SK-N-SH (cell line): Measurements from ENCODE around the gene TAS2R3. TPM values are rescaled to one million over a fixed set of nuclear protein-coding genes. Genes with fewer than 3 reads are reported as not detected.

Experiments used
- CTCF ChIA-PET: fragments of 300-600, 350-600 bp; formaldehyde crosslinking; extraction: SDS; loops from one replicate; lab custom pipeline; 2021; lab: Yijun Ruan, JAX
- POLR2A ChIA-PET: fragments of 350-600 bp; sonication (Branson Sonifier 250); formaldehyde crosslinking; extraction: SDS; loops from one replicate; lab custom pipeline; 2020; ENCODE audit warnings: antibody characterized with exemption, inconsistent platforms; lab: Yijun Ruan, JAX
- DNase-seq: peaks from one replicate; pipeline ENCODE4 v3.0.0; 2012
- H2AFZ ChIP-seq: fragments of 200-600 bp; sonication (generic); 2 replicates; pipeline ENCODE4 v1.8.1; 2016; ENCODE audit warnings: antibody characterized with exemption, mild to moderate bottlenecking, low read depth
- H3F3A ChIP-seq: fragments of 200-600 bp; sonication (generic); replicated peaks from 2 replicates; pipeline ENCODE3; 2016; ENCODE audit warnings: antibody characterized with exemption, mild to moderate bottlenecking; ENCODE audit not compliant: insufficient read depth
- H3K27ac ChIP-seq, 2 experiments: fragments of 200-500 bp in 1 of 2; fragments of 200-600 bp in 1 of 2; sonication (Bioruptor generic) in 1 of 2; sonication (generic), shearing (Covaris generic) in 1 of 2; 2 replicates each; pipeline versions ENCODE4 v1.5.1 to v1.6.1; 2014 to 2016; ENCODE audit warnings: low read depth in 2 of 2, inconsistent platforms in 1 of 2, low read length in 1 of 2, mild to moderate bottlenecking in 1 of 2, mixed read lengths in 1 of 2
- H3K27me3 ChIP-seq: fragments of 200-600 bp; sonication (generic), shearing (Covaris generic); 2 replicates; pipeline ENCODE4 v1.6.1; 2016; ENCODE audit warnings: mixed run types; ENCODE audit not compliant: insufficient read depth
- H3K36me3 ChIP-seq, 2 experiments: fragments of 200-500 bp in 1 of 2; fragments of 200-600 bp in 1 of 2; sonication (Bioruptor generic) in 1 of 2; sonication (generic) in 1 of 2; replicated peaks in 1 of 2; 2 replicates each; pipeline versions ENCODE3 to v1.5.1; 2014 to 2016; ENCODE audit warnings: low read length in 1 of 2, mild to moderate bottlenecking in 1 of 2; ENCODE audit not compliant: insufficient read depth in 2 of 2, control insufficient read depth in 1 of 2
- H3K4me1 ChIP-seq, 2 experiments: fragments of 200-500 bp in 1 of 2; fragments of 200-600 bp in 1 of 2; sonication (Bioruptor generic) in 1 of 2; sonication (generic), shearing (Covaris generic) in 1 of 2; 2 replicates each; pipeline versions ENCODE4 v1.5.1 to v1.6.1; 2014 to 2016; ENCODE audit warnings: low read depth in 1 of 2, low read length in 1 of 2, mixed run types in 1 of 2; ENCODE audit not compliant: insufficient read depth in 2 of 2, control insufficient read depth in 1 of 2
- H3K4me2 ChIP-seq: fragments of 200-600 bp; sonication (generic), shearing (Covaris generic); 2 replicates; pipeline ENCODE4 v1.6.1; 2017; ENCODE audit warnings: mixed run types
- H3K4me3 ChIP-seq, 2 experiments: fragments of 200-500 bp in 1 of 2; fragments of 200-600 bp in 1 of 2; sonication (Bioruptor generic) in 1 of 2; sonication (generic), shearing (Covaris generic) in 1 of 2; 2 replicates each; pipeline versions ENCODE4 v1.5.1 to v1.8.1; 2014 to 2016; ENCODE audit warnings: low read depth in 2 of 2, inconsistent platforms in 1 of 2, low read length in 1 of 2, mild to moderate bottlenecking in 1 of 2, mixed read lengths in 1 of 2, moderate library complexity in 1 of 2
- H3K79me2 ChIP-seq: fragments of 200-600 bp; sonication (generic); 2 replicates; pipeline ENCODE4 v1.8.1; 2017; ENCODE audit warnings: mild to moderate bottlenecking; ENCODE audit not compliant: insufficient read depth
- H3K9ac ChIP-seq: fragments of 200-600 bp; sonication (generic); 2 replicates; pipeline ENCODE4 v1.6.1; 2017; ENCODE audit warnings: mixed run types
- H3K9me2 ChIP-seq: fragments of 200-600 bp; sonication (generic); 2 replicates; pipeline ENCODE4 v1.6.1; 2017; ENCODE audit warnings: mixed run types
- H3K9me3 ChIP-seq: fragments of 200-600 bp; sonication (generic); 2 replicates; pipeline ENCODE4 v1.6.1; 2017; ENCODE audit warnings: mixed run types, mild to moderate bottlenecking, moderate library complexity
- H4K20me1 ChIP-seq: fragments of 200-600 bp; sonication (generic); 2 replicates; pipeline ENCODE4 v1.6.1; 2017; ENCODE audit warnings: mild to moderate bottlenecking, mixed run types; ENCODE audit not compliant: insufficient read depth
- ELF1 ChIP-seq: IDR thresholded peaks from 2 replicates; pipeline ENCODE4 v1.4.0; 2012
- FOXJ3 ChIP-seq: sonication (generic); formaldehyde crosslinking; IDR thresholded peaks from 2 replicates; pipeline ENCODE4 v1.5.1; 2020; ENCODE audit warnings: mild to moderate bottlenecking, missing genetic modification reagents
- MXI1 ChIP-seq: IDR thresholded peaks from 2 replicates; pipeline ENCODE4 v1.6.1; 2012; ENCODE audit warnings: mild to moderate bottlenecking, low read depth, low read length, improper control_type of control experiment
- NFIC ChIP-seq: IDR thresholded peaks from 2 replicates; pipeline ENCODE4 v1.4.0; 2012; ENCODE audit warnings: borderline replicate concordance
- POLR2AphosphoS5 ChIP-seq: IDR thresholded peaks from 2 replicates; pipeline ENCODE4 v1.6.1; 2012; ENCODE audit warnings: low read depth, low read length
- RAD21 ChIP-seq: IDR thresholded peaks from 2 replicates; pipeline ENCODE4 v1.6.1; 2012; ENCODE audit warnings: mild to moderate bottlenecking, low read length
- RFX5 ChIP-seq: IDR thresholded peaks from 2 replicates; pipeline ENCODE4 v1.6.1; 2012; ENCODE audit warnings: mild to moderate bottlenecking, improper control_type of control experiment, low read length
- SMC3 ChIP-seq: IDR thresholded peaks from 2 replicates; pipeline ENCODE4 v1.6.1; 2012; ENCODE audit warnings: low read depth, low read length, improper control_type of control experiment
- WGBS: methylation state at CpG from one replicate; pipeline ENCODE4 v1.1.6; 2017; ENCODE audit warnings: low lambda C conversion rate; 5-methylcytosine and 5-hydroxymethylcytosine counted together
- polyA plus RNA-seq, 3 experiments: library from polyadenylated mRNA; depleted of rRNA; stranded (reverse); fragments of >200 nt; gene quantifications; 2 replicates each; pipeline ENCODE4 v1.2.3, GENCODE V29; 2012
- TF ChIP-seq, protein P1 (sequence below): fragments of 200-600 bp; sonication (generic); IDR thresholded peaks from 2 replicates; pipeline ENCODE4 v1.6.1; 2017; ENCODE audit warnings: antibody characterized with exemption, mild to moderate bottlenecking, moderate library complexity
- TF ChIP-seq, protein P2 (sequence below): IDR thresholded peaks from 2 replicates; pipeline ENCODE4 v1.6.1; 2012; ENCODE audit warnings: mild to moderate bottlenecking, low read depth, low read length, moderate library complexity
- TF ChIP-seq, protein P3 (sequence below): fragments of 150-350 bp; IDR thresholded peaks from 2 replicates; pipeline ENCODE4 v1.6.1; 2016; ENCODE audit warnings: mild to moderate bottlenecking, low read depth, low read length

TAS2R3 gene
- polyA plus RNA-seq, 1 of the 3 experiments (the other 2 are of a cell fraction), result not detected

DNA sequence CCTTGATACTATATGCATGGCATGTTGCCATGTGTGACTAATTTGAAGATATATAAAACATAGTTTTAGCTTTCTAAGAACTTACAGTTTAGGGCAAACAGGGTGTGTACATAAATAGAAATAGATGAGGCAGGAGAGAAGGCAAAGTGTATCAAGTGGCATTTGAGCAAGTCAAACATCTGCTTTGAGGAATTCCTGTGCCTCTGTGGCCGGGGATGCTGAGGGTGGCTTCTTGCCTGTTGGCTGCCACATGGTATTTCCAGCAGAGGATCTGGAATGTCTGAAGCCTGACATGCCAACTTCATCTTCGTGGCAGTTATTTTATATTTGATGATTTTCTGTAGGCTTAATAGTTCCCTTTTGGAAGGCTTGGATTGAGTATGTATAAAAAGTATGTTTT is 19.8 kb upstream of the TAS2R3 start:
- no peak overlapping the region for H3K4me2 ChIP-seq
- H2AFZ ChIP-seq, result no peak overlapping the region
- H3K27me3 ChIP-seq, result no peaks in the 10 kb centered on the region
- peaks cover 90 to 94% of the 10 kb centered on the region in 2 experiments for H3K36me3 ChIP-seq
- no peaks in the 10 kb centered on the region for H3K9me2 ChIP-seq
- POLR2A ChIA-PET, result no interaction called here
- H3K4me3 ChIP-seq, result no peak overlapping the region
- H3K4me1 ChIP-seq, result peaks cover 5 to 18% of the 10 kb centered on the region in 2 experiments; a peak in 2 of 4 replicates
- no peaks in the 10 kb centered on the region for H4K20me1 ChIP-seq
- 52% methylated on average over 2 of the region's 2 CpGs for WGBS
- CTCF ChIA-PET, result interaction anchor here (1.6 kb wide), 1 partner anchor 89 kb away, joined by 4 read pairs; no protein-coding TSS in a partner anchor
- H3K79me2 ChIP-seq, result peaks cover 30% of the 10 kb centered on the region
- DNase-seq, result no peak
- H3F3A ChIP-seq, result peaks cover 23% of the 10 kb centered on the region
- no peak overlapping the region for H3K9ac ChIP-seq
- no peaks in the 10 kb centered on the region; the same call in 1 of the 2 replicates for H3K9me3 ChIP-seq
- no peak for TF ChIP-seq RFX5
- TF ChIP-seq NFIC, result no peak
- TF ChIP-seq ELF1, result no peak
- TF ChIP-seq, protein P1, sequence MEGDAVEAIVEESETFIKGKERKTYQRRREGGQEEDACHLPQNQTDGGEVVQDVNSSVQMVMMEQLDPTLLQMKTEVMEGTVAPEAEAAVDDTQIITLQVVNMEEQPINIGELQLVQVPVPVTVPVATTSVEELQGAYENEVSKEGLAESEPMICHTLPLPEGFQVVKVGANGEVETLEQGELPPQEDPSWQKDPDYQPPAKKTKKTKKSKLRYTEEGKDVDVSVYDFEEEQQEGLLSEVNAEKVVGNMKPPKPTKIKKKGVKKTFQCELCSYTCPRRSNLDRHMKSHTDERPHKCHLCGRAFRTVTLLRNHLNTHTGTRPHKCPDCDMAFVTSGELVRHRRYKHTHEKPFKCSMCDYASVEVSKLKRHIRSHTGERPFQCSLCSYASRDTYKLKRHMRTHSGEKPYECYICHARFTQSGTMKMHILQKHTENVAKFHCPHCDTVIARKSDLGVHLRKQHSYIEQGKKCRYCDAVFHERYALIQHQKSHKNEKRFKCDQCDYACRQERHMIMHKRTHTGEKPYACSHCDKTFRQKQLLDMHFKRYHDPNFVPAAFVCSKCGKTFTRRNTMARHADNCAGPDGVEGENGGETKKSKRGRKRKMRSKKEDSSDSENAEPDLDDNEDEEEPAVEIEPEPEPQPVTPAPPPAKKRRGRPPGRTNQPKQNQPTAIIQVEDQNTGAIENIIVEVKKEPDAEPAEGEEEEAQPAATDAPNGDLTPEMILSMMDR, result no peak
- TF ChIP-seq, protein P2, sequence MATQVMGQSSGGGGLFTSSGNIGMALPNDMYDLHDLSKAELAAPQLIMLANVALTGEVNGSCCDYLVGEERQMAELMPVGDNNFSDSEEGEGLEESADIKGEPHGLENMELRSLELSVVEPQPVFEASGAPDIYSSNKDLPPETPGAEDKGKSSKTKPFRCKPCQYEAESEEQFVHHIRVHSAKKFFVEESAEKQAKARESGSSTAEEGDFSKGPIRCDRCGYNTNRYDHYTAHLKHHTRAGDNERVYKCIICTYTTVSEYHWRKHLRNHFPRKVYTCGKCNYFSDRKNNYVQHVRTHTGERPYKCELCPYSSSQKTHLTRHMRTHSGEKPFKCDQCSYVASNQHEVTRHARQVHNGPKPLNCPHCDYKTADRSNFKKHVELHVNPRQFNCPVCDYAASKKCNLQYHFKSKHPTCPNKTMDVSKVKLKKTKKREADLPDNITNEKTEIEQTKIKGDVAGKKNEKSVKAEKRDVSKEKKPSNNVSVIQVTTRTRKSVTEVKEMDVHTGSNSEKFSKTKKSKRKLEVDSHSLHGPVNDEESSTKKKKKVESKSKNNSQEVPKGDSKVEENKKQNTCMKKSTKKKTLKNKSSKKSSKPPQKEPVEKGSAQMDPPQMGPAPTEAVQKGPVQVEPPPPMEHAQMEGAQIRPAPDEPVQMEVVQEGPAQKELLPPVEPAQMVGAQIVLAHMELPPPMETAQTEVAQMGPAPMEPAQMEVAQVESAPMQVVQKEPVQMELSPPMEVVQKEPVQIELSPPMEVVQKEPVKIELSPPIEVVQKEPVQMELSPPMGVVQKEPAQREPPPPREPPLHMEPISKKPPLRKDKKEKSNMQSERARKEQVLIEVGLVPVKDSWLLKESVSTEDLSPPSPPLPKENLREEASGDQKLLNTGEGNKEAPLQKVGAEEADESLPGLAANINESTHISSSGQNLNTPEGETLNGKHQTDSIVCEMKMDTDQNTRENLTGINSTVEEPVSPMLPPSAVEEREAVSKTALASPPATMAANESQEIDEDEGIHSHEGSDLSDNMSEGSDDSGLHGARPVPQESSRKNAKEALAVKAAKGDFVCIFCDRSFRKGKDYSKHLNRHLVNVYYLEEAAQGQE, result no peak
- no peak for TF ChIP-seq FOXJ3 (CRISPR knock-in tag)
- TF ChIP-seq, protein P3, sequence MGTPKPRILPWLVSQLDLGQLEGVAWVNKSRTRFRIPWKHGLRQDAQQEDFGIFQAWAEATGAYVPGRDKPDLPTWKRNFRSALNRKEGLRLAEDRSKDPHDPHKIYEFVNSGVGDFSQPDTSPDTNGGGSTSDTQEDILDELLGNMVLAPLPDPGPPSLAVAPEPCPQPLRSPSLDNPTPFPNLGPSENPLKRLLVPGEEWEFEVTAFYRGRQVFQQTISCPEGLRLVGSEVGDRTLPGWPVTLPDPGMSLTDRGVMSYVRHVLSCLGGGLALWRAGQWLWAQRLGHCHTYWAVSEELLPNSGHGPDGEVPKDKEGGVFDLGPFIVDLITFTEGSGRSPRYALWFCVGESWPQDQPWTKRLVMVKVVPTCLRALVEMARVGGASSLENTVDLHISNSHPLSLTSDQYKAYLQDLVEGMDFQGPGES, result no peak
- no peak for TF ChIP-seq RAD21
- no peak for TF ChIP-seq SMC3
- no peak for TF ChIP-seq POLR2AphosphoS5
- TF ChIP-seq MXI1, result no peak
- TF ChIP-seq, all 33 proteins: peak for 0
- no peak overlapping the region for H3K27ac ChIP-seq
